ENCODE results near the gene CDKN2B-AS1. TPM values are rescaled to one million over a fixed set of nuclear protein-coding genes. Genes with fewer than 3 reads are reported as not detected.

Gene CDKN2B-AS1
- total and polyA plus RNA-seq, 2 of the 13 experiments (the other 11 are each of a cell fraction or from before 2014, with no cell fraction given): 0.64 to 2.3 TPM

- TF ChIP-seq ZNF646 (CRISPR knock-in tag; IDR thresholded peaks at IDR 0.05): no peak
- no peak for TF ChIP-seq FOXC1 (CRISPR knock-in tag; IDR thresholded peaks at IDR 0.05; ENCODE audit: borderline replicate concordance)
- no peak for TF ChIP-seq MYPOP (CRISPR knock-in tag; IDR thresholded peaks at IDR 0.05)
Observed at GRCh38 chr9:22078081-22078480, 83.5 kb downstream of the CDKN2B-AS1 start (continued).

GRCh38 chr9:22079873-22080341, 85.3 kb downstream of the CDKN2B-AS1 start:
- DNase-seq (ENCODE audit: low spot score) (no peak), FAIRE-seq (no peak), ATAC-seq (no peak)
- no TSS peak for BruUV-seq (replicated peaks)
- H3K4me1 ChIP-seq (ENCODE audit: insufficient read depth, low read length): no peaks in the 10 kb centered on the region
- H3K9me3 ChIP-seq (ENCODE audit: low read length): no peaks in the 10 kb centered on the region
- intact Hi-C loops (cut with micrococcal nuclease; ENCODE audit: unreplicated experiment): no loop called here
- H3K4me2 ChIP-seq (ENCODE audit: low read depth, low read length): no peak overlapping the region
- no peaks in the 10 kb centered on the region; a peak in 1 of 5 replicates for H3K27me3 ChIP-seq (ENCODE audit: control insufficient read depth in 1 of 2, insufficient read depth in 2 of 2, low read length in 2 of 2)
- H4K20me1 ChIP-seq (ENCODE audit: insufficient read depth, low read length): no peaks in the 10 kb centered on the region
- TF ChIP-seq ZNF883 (CRISPR knock-in tag; IDR thresholded peaks at IDR 0.05; ENCODE audit: not compliant biosample characterization): no peak
- no peak for TF ChIP-seq ZNF329 (CRISPR knock-in tag; IDR thresholded peaks at IDR 0.05; ENCODE audit: low read depth)
- H3K79me2 ChIP-seq (ENCODE audit: insufficient read depth, low read length): no peaks in the 10 kb centered on the region
- no peaks in the 10 kb centered on the region for H3K36me3 ChIP-seq (replicated peaks in 1 of 2; ENCODE audit: control insufficient read depth in 1 of 2, insufficient read depth in 2 of 2, low read length in 2 of 2)
- no peak overlapping the region for H3K27ac ChIP-seq (ENCODE audit: extremely low read length, insufficient read depth, low read length)
- H3K9ac ChIP-seq (ENCODE audit: insufficient read depth, low read depth, low read length): no peak overlapping the region
- 39% methylated on average over 4 of the region's 4 CpGs for WGBS (ENCODE audit: low lambda C conversion rate)
- POLR2A ChIA-PET: no interaction called here
- H2AFZ ChIP-seq (ENCODE audit: low read length): peak overlapping the region; percentile 27
- in situ Hi-C loops (cut with HindIII; ENCODE audit: extremely low pct_ligation_motif_present, low pct_unique_long_range_greater_than_20kb): no loop called here
- H3K4me3 ChIP-seq (replicated peaks in 1 of 3; ENCODE audit: insufficient read depth in 1 of 3, low read depth in 2 of 3, low read length in 3 of 3): no peak overlapping the region
- CTCF ChIA-PET (ENCODE audit: low intra/inter-chr PET ratio, low total read pairs): no interaction called here

Measured in HepG2 (cell line).